ENCODE data around the gene CNGB1.
"Not testable (repeated sequence)": the region's sequence is repeated elsewhere in the genome, so short reads cannot be mapped to it uniquely, and the experiment has no call there.

The CNGB1 gene

GRCh38 chr16:57917929-57918328 lies 53.0 kb downstream of the CNGB1 start:
- not testable (repeated sequence) for H3K27ac ChIP-seq (ENCODE audit: low read length); H3K4me3 ChIP-seq (ENCODE audit: low read length); H3K4me1 ChIP-seq (ENCODE audit: control insufficient read depth, insufficient read depth, low read length); H3K27me3 ChIP-seq (ENCODE audit: control insufficient read depth, insufficient read depth, low read length); H3K9me3 ChIP-seq (ENCODE audit: control insufficient read depth, insufficient read depth, low read length); DNase-seq (ENCODE audit: low read depth, low spot score); H3K36me3 ChIP-seq (ENCODE audit: control insufficient read depth, insufficient read depth, low read length)

DNA sequence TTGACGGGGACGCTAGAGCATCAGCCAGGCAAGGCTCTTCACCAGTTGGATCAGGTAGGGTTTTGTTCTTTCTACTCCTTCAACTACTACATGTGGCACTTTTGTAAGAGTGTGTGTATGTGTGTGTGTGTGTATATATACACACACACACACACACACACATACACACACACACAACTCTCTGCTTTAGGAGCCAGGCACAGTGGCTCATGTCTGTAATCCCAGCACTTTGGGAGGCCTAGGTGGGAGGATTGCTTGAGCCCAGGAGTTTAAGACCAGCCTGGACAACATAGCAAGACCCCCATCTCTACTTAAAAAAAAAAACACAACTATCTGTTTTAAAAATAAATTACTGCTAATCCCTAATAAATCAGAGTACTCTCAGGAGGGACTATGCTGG lies 53.4 kb downstream of the CNGB1 start:
- WGBS (ENCODE audit: insufficient coverage, insufficient read length): no CpG with 5 or more reads among the region's 2 CpGs
- not testable (repeated sequence) for H3K27me3 ChIP-seq (ENCODE audit: control insufficient read depth, insufficient read depth, low read length); H3K4me1 ChIP-seq (ENCODE audit: control insufficient read depth, insufficient read depth, low read length); H3K9me3 ChIP-seq (ENCODE audit: control insufficient read depth, insufficient read depth, low read length); DNase-seq (ENCODE audit: low read depth, low spot score); H3K4me3 ChIP-seq (ENCODE audit: low read length); H3K36me3 ChIP-seq (ENCODE audit: control insufficient read depth, insufficient read depth, low read length); H3K27ac ChIP-seq (ENCODE audit: low read length)

DNA sequence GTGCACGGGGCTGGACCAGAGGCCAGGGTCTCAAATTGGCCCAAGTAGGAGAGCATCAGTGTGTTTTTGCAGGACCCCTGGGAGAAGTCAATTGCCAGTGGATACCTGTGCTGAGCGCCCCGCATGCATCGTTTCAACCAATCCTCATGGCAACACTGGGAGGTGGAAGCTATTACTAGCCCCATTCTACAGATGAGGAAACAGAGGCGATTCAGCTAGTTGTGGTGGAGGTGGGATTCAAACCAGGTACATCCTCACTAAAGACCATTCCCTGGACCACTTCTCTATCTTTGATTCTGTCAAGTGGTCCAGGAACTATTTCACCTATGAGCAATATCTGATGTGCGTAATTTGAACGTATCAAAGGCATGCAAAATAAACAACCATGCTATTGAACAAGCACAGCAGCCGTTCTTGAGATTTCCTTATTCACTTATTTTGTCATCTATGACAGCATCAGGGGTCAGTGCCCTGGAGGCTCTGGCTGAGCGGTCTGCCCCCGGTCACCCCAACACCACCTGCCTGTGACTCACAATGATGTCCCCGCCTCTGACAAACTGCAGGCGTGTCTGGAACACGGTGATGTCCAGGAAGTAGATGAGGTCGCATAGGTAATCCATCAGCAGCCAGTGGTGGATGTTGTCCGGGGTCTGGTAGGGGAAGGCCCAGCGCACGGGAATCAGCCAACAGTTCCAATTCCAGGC lies 54.0 kb downstream of the CNGB1 start:
- H3K4me3 ChIP-seq (ENCODE audit: low read length): no peak overlapping the region
- no peak for DNase-seq (ENCODE audit: low read depth, low spot score)
- no peaks in the 10 kb centered on the region for H3K36me3 ChIP-seq (ENCODE audit: control insufficient read depth, insufficient read depth, low read length)
- no CpG with 5 or more reads among the region's 17 CpGs for WGBS (ENCODE audit: insufficient coverage, insufficient read length)
- no peak overlapping the region for H3K27ac ChIP-seq (ENCODE audit: low read length)
- H3K27me3 ChIP-seq (ENCODE audit: control insufficient read depth, insufficient read depth, low read length): no peaks in the 10 kb centered on the region
- peaks cover 1% of the 10 kb centered on the region; the same call in 1 of the 2 replicates for H3K4me1 ChIP-seq (ENCODE audit: control insufficient read depth, insufficient read depth, low read length)
- H3K9me3 ChIP-seq (ENCODE audit: control insufficient read depth, insufficient read depth, low read length): no peaks in the 10 kb centered on the region

DNA sequence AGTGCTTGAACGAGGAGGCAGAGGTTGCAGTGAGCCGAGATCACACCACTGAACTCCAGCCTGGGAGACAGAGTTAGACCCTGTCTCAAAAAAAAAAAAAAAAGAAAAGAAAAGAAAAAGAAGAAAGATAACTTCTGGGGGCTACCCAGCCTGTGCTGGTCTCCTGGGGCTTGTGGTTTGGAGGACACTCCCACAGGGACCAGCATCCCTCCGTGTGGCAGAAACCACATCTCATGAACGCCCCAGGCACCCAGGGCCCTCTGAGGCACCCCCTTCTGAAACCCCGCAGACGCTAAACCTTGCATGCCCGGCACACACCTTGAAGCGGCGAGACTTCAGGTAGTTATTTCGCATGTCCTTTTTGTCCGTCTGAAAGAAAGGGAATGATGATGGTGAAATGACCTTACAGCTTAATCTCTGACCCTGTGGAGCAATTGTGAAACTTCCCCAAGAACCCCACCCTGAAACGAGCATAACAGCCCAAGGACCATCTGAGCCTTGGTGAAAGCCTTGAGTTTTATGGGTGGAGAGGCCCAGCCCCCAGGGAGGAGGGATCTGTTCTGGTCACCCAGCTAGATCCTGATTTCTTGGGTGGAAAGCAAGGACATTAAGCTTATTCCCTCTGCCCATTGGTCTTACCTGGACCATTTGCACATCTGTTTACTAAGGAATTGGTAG lies 55.0 kb downstream of the CNGB1 start:
- no peak overlapping the region for H3K27ac ChIP-seq (ENCODE audit: low read length)
- WGBS (ENCODE audit: insufficient coverage, insufficient read length): no CpG with 5 or more reads among the region's 12 CpGs
- H3K4me3 ChIP-seq (ENCODE audit: low read length): no peak overlapping the region
- no peaks in the 10 kb centered on the region for H3K36me3 ChIP-seq (ENCODE audit: control insufficient read depth, insufficient read depth, low read length)
- no peaks in the 10 kb centered on the region for H3K27me3 ChIP-seq (ENCODE audit: control insufficient read depth, insufficient read depth, low read length)
- no peak for DNase-seq (ENCODE audit: low read depth, low spot score)
- no peaks in the 10 kb centered on the region for H3K9me3 ChIP-seq (ENCODE audit: control insufficient read depth, insufficient read depth, low read length)
- peaks cover 3% of the 10 kb centered on the region; the same call in 1 of the 2 replicates for H3K4me1 ChIP-seq (ENCODE audit: control insufficient read depth, insufficient read depth, low read length)

DNA sequence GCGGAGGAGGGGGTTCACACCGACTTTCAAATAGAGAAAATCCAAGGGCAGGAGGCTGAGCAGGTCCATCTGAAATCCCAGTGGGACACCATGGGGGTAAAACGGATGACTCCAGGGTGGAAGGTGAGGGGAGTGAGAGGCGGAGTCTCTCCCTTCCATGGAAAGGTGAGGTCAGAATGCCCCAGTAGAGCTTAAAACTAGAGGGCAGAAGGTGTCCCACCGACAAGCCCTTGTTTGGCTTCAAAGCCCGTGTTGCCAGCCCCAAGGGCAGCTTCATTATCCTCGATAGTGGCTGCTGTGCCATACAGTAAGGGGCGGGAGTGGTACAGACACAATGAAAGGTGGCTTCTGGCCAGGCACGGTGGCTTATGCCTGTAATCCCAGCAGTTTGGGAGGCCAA lies 55.7 kb downstream of the CNGB1 start:
- Histone ChIP-seq H3K27me3 (ENCODE audit: control insufficient read depth, insufficient read depth, low read length) (no peaks in the 10 kb centered on the region), H3K4me3 (ENCODE audit: low read length) (no peak overlapping the region), H3K9me3 (ENCODE audit: control insufficient read depth, insufficient read depth, low read length) (no peaks in the 10 kb centered on the region), H3K36me3 (ENCODE audit: control insufficient read depth, insufficient read depth, low read length) (no peaks in the 10 kb centered on the region), H3K27ac (ENCODE audit: low read length) (no peak overlapping the region), H3K4me1 (ENCODE audit: control insufficient read depth, insufficient read depth, low read length) (peaks cover 3% of the 10 kb centered on the region; the same call in 1 of the 2 replicates)
- no CpG with 5 or more reads among the region's 9 CpGs for WGBS (ENCODE audit: insufficient coverage, insufficient read length)
- DNase-seq (ENCODE audit: low read depth, low spot score): no peak

GRCh38 chr16:57914244-57915173 lies 56.4 kb downstream of the CNGB1 start:
- H3K36me3 ChIP-seq (ENCODE audit: control insufficient read depth, insufficient read depth, low read length): no peaks in the 10 kb centered on the region
- no peaks in the 10 kb centered on the region for H3K27me3 ChIP-seq (ENCODE audit: control insufficient read depth, insufficient read depth, low read length)
- H3K27ac ChIP-seq (ENCODE audit: low read length): no peak overlapping the region
- peaks cover 3% of the 10 kb centered on the region; the same call in 1 of the 2 replicates for H3K4me1 ChIP-seq (ENCODE audit: control insufficient read depth, insufficient read depth, low read length)
- H3K4me3 ChIP-seq (ENCODE audit: low read length): no peak overlapping the region
- no peak for DNase-seq (ENCODE audit: low read depth, low spot score)
- no CpG with 5 or more reads among the region's 9 CpGs for WGBS (ENCODE audit: insufficient coverage, insufficient read length)
- H3K9me3 ChIP-seq (ENCODE audit: control insufficient read depth, insufficient read depth, low read length): no peaks in the 10 kb centered on the region

GRCh38 chr16:57912529-57913260 lies 58.2 kb downstream of the CNGB1 start:
- 100% methylated on average over 3 of the region's 16 CpGs for WGBS (ENCODE audit: insufficient coverage, insufficient read length)
- no peak for DNase-seq (ENCODE audit: low read depth, low spot score)
- H3K27me3 ChIP-seq (ENCODE audit: control insufficient read depth, insufficient read depth, low read length): no peaks in the 10 kb centered on the region

DNA sequence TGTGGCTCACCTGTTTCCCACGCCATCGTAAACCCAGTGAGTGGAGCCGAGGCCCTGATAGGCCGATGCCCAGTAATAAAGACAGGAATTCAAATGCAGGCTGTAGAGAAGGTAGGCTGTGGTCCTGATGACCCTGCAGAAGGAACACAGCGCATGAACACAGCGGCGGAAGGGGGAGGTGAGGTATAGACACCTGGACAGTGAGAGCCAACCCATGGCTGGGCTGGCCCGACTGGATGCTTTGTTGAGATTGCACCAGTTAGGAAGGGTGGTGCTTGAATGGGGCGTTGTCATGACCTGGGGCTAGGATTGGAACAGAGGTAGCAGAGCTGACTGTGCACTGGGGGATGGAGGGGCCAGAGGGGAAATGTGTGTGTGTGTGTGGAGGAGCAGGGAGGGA lies 59.2 kb downstream of the CNGB1 start:
- peaks cover 3% of the 10 kb centered on the region; the same call in 1 of the 2 replicates for H3K4me1 ChIP-seq (ENCODE audit: control insufficient read depth, insufficient read depth, low read length)
- no peak overlapping the region for H3K4me3 ChIP-seq (ENCODE audit: low read length)
- DNase-seq (ENCODE audit: low read depth, low spot score): no peak
- WGBS (ENCODE audit: insufficient coverage, insufficient read length): no CpG with 5 or more reads among the region's 9 CpGs
- H3K27me3 ChIP-seq (ENCODE audit: control insufficient read depth, insufficient read depth, low read length): no peaks in the 10 kb centered on the region
- H3K9me3 ChIP-seq (ENCODE audit: control insufficient read depth, insufficient read depth, low read length): no peaks in the 10 kb centered on the region
- no peak overlapping the region for H3K27ac ChIP-seq (ENCODE audit: low read length)
- H3K36me3 ChIP-seq (ENCODE audit: control insufficient read depth, insufficient read depth, low read length): no peaks in the 10 kb centered on the region

More at GRCh38 chr16:57912529-57913260, 58.2 kb downstream of the CNGB1 start:
- H3K36me3 ChIP-seq (ENCODE audit: control insufficient read depth, insufficient read depth, low read length): no peaks in the 10 kb centered on the region
- no peak overlapping the region for H3K27ac ChIP-seq (ENCODE audit: low read length)
- no peak overlapping the region for H3K4me3 ChIP-seq (ENCODE audit: low read length)
- peaks cover 3% of the 10 kb centered on the region; the same call in 1 of the 2 replicates for H3K4me1 ChIP-seq (ENCODE audit: control insufficient read depth, insufficient read depth, low read length)
- H3K9me3 ChIP-seq (ENCODE audit: control insufficient read depth, insufficient read depth, low read length): no peaks in the 10 kb centered on the region

DNA sequence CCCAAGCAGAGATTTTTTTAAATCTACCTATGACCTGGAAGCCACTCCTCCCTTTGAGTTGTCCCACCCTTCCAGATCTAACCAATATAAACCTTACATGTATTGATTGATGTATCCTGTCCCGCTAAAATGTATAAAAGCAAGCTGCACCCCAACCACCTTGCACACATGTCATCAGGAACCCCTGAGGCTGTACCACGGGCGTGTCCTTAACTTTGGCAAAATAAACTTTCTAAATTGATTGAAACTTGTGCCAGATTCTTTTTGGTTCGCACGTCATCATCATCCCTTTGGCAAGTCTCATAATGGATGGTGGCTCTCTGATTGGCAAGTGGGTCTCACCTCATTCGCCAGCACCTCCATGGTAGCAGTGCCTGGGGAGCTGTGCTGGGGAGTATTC lies 60.2 kb downstream of the CNGB1 start:
- no peak for DNase-seq (ENCODE audit: low read depth, low spot score)
- Histone ChIP-seq H3K4me1 (ENCODE audit: control insufficient read depth, insufficient read depth, low read length) (peaks cover 3% of the 10 kb centered on the region; the same call in 1 of the 2 replicates), H3K9me3 (ENCODE audit: control insufficient read depth, insufficient read depth, low read length) (no peaks in the 10 kb centered on the region), H3K27me3 (ENCODE audit: control insufficient read depth, insufficient read depth, low read length) (no peaks in the 10 kb centered on the region), H3K27ac (ENCODE audit: low read length) (no peak overlapping the region), H3K36me3 (ENCODE audit: control insufficient read depth, insufficient read depth, low read length) (no peaks in the 10 kb centered on the region), H3K4me3 (ENCODE audit: low read length) (no peak overlapping the region)
- no CpG with 5 or more reads among the region's 6 CpGs for WGBS (ENCODE audit: insufficient coverage, insufficient read length)

Data from iPS DF 6.9 (cell line).